HG02973 (cell line): ENCODE results near the gene ANO8.
"Not testable (repeated sequence)": the region's sequence is repeated elsewhere in the genome, so short reads cannot be mapped to it uniquely, and the experiment has no call there.

Experiments
- ATAC-seq: cut with Tn5 transposase; IDR thresholded peaks from one replicate; pipeline ENCODE4 v1.9.1; 2021; ENCODE audit warnings: moderate library complexity; ENCODE audit not compliant: unreplicated experiment

ANO8 gene

DNA sequence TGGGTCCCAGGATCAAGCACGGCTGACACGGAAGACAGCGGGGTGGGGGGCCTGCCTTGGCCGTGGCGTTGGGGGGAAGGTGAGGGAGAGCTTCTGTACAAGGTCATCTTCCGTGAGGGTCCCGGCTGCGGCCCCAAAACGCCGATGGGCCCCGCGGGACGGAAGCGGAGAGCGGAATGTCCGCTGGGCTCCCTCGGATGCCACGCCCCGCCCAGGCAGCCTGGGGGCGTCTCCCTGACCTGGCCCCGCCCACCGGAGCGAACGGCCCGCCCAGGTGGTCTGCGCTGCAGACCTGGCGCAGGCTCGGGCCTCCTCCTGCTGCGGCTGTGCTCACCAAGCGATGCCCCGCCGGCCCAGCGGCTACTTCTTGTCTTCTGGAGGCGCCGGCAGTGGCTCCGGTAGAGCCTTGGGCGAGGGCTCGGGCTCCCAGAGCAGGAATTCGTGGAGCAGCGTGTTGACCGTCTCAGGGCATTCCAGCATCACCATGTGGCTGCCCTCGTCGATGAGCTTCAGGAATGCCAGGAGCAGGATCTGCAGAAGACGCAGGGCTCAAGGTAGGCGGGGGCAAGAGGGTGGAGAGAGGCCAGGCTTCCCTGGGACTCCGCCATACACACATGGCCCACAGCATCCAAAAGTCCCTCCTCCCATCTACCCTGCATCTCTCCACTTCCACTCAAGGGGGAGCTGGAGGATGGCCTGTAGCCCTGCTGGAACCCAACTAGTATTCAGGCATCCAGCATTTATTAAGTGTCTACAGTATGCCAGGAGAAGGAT, 42.2 kb downstream of the ANO8 start:
- peak; percentile 78 for ATAC-seq

DNA sequence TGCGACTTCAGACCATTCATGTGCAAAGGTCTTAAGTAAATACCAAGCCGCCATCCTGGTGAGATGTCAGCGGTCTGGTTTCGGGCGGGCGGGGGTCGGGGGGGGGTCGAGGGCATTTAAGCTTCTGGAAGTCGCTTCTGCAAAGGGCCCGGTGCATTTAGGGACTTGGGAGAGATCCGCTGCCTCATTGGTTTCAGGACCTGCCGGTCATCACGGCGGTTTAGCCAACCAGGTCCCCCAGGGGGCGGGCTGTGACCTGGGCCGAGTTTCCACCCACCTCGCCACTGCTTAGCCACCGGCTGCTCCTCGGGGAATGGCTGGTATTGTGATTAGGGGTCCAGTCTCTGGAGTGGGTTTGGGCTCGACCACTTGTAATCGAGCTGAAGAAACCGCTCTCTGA, 45.2 kb downstream of the ANO8 start:
- ATAC-seq, result no peak

DNA sequence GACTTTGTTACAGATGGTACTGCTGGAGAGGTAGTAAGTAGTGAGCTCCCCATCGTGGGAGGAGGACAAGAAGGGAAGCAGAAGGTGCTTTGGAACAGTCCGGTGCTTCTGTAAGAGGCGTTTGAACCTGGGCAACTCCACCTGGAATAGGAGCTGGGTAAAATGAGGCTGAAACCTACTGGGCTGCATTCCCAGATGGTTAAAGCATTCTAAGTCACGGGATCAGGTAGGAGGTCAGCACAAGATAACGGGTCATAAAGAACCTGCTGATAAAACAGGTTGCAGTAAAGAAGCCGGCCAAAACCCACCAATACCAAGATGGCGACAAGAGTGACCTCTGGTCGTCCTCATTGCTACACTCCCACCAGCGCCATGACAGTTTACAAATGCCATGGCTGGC, 47.9 kb downstream of the ANO8 start:
- ATAC-seq, result no peak

DNA sequence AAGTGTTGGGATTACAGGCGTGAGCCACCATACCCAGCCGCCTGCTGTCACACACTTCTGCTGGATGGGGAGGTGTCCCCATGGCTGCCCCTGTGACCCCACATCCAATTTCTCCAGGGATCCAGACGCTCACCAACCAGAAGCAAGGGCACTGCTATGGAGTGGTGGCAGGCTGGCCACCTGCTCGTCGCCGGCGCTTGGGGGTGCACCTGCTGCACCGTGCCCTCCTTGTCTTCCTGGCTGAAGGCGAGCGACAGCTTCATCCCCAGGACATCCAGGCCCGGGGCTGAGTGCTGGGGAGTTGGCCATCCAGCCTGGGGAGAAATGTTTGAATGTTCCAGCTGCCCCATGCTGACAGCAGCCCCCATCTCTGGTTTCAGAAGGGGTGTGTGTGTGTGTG, 48.4 kb downstream of the ANO8 start:
- no peak for ATAC-seq

DNA sequence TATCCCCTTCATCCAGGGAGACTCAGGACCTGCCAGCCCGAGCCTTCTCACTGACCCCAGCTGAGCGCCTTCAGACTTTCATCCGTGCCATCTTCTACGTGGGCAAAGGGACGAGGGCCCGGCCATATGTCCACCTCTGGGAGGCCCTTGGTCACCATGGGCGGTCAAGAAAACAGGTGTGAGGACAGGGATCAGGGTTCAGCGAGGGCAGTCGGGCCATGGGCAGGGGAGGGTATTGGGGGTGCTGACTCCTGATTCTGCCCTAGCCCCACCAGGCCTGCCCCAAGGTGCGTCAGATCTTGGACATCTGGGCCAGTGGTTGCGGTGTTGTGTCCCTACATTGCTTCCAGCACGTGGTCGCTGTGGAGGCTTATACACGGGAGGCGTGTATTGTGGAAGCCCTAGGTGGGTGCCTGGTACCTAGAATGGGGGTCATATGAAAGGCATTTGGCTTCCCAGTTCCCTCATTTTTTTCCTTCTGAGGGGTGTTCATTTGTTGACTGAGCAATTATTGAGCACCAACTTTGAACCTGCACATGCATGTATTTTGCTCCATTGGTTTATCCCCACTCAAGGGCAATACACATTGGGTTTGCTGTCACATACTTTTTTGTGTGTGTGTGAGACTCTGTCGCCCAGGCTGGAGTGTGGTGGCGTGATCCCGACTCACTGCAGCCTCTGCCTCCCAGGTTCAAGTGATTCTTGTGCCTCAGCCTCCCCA, 49.1 kb downstream of the ANO8 start:
- ATAC-seq, result no peak

DNA sequence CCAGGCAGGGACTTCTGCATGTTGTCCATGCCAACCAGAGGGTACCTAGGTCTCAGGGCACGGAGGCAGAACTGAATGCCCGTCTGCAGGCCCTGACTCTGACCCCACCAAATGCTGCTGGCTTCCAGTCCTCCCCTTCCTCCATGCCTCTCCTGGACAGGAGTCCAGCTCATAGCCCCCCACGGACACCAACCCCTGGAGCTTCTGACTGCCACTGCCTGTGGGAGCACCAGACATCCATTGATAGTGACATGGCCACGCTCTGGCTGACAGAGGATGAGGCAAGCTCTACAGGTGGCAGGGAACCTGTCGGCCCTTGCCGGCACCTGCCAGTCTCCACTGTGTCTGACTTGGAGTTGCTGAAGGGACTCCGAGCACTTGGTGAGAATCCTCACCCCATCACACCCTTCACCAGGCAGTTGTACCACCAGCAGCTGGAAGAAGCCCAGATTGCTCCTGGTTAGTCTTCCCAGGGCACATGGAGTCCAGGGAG, 51.1 kb downstream of the ANO8 start:
- ATAC-seq, result no peak

DNA sequence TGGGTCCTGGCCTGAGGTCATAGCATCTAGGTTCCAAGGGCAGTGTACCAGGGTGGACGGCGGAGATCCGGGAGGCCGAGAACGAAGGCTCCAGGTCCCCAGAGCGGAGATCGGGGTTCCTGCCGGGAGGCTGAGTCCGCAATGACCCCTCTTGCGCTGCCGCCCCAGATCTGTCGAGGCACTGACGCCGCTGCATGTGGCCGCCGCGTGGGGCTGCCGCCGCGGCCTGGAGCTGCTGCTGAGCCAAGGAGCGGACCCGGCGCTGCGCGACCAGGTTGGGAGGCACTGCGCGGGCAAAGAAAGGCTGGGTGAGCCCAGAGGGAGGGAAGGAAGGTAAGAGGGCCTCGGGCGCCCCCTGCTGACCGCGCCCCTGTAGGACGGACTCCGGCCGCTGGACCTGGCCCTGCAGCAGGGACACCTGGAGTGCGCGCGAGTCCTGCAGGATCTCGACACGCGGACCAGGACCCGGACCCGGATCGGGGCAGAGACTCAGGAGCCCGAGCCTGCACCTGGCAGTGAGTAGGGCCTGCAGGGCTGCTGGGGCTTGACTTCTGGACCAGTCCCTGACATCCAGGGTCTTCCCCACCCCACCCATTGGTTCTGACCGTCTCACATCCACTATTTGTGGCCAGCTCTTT, 52.0 kb downstream of the ANO8 start:
- peak; percentile 58 for ATAC-seq

DNA sequence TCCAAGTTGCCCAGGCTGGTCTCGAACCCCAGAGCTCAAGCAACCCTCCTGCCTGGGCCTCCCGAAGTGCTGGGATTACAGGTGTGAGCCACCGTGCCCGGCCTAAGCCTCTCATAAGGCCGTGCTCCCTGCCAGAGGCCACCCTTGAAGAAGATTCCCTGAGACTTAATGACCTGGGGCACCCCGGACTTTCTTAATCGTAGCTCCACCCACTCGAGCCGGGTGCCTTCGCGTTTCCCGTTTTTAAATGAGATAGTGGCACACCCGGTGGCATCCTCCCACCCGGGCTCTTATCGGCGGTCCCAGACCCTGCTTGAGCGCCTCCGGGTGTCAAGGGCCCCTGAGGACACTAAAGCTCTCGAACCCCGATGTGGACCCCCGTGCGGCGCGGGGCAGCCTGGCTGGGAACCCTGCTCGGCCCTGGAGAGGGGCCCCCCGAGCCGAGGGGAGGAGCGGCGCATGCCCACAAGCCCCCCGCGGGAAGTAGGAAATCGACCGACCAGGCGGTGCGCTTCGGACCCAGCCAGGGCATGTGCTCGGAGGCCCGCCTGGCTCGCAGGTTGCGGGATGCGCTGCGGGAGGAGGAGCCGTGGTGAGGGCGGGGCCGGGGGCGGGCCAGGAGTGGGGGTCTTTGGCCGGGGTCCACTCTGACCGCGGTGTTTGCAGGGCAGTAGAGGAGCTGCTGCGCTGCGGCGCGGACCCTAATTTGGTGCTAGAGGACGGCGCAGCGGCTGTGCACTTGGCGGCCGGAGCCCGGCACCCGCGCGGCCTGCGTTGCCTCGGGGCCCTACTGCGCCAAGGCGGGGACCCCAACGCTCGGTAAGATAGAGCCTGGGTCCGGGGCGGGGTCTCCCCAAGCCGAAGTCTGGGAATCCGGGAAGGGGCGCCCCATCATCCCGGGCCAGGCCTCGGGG, 53.0 kb downstream of the ANO8 start, which contains the start of gene ANKLE1:
TSS of gene ANKLE1 (plus strand) at position 511 of the 914 bp plus-strand sequence. CDS start at position 531, 20 bp downstream.
- no peak for ATAC-seq

DNA sequence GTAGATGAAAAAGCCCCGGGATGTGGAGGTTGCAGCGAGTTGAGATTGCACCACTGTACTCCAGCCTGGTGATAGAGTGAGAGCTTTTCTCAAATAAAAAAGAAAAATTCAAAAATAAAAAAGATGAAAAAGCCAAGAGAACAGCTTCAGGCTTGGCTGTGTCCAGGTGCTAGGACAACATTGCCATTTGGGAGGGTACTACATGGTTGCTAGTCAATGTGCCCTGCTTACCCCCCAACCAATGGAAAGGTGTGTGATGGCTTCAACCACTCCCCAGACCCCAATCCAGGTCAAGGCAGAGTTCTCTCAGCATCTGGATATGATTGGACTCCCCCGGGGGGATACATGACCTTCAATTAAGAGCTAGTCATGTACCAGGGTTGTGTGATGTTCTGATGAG, 55.2 kb downstream of the ANO8 start:
- ATAC-seq, result no peak

DNA sequence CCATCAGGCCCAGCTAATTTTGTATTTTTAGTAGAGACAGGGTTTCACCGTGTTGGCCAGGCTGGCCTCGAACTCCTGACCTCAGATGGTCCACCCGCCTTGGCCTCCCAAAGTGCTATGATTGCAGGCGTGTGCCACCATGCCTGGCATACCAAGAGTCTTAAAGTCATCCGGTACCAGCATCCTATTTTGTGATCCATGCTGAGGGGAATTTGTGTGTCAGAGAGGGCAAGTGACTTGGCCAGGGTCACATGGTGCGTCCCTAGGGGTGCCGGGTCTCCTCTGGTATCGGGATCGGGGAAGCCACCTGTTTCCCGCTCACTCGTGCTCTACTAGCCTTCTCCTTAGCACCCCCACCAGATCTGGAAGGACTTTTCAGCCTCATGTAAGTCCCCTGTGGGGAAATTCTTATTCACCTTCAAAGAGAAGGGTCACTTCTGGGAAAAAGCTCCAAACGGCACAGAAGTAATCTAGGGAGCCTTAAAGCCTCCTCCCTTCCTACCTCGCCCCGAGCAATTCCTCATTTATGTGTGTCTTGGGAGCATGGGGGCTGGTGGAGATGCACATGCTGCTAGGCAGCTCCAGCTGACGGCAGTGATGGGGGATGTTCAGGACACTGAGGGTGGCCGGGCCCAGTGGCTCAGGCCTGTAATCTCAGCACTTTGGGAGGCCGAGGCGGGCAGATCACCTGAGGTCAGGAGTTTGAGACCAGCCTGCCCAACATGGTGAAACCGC, 59.0 kb downstream of the ANO8 start:
- no peak for ATAC-seq

DNA sequence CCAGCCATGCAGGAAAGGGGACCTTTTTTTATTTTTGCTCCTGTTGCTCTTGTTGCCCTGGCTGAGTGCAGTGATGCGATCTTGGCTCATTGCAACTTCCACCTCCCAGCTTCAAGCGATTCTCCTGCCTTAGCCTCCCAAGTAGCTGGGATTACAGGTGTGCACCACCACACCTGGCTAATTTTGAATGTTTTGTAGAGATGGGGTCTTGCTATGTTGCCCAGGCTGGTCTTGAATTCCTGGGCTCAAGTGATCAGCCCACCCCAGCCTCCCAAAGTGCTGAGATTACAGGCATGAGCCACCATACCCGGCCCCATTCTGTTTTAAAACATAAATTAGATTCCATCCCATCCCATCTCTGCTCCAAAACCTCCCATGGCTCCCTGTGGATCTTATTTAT, 59.8 kb downstream of the ANO8 start:
- ATAC-seq, result not testable (repeated sequence)
